GM12878 (cell line): Measurements from ENCODE around the gene SPATA16. TPM values are rescaled to one million over a fixed set of nuclear protein-coding genes. Genes with fewer than 3 reads are reported as not detected.

ENCODE experiments used
- ATAC-seq: fragments of 200-7000 bp; cut with Tn5 transposase; 3 replicates; pipeline ENCODE4 v1.9.1; 2020; ENCODE audit warnings: mild to moderate bottlenecking, moderate library complexity
- BruUV-seq: library from RNA; stranded (reverse); fragments of 400-500 nt; replicated peaks from 2 replicates; lab custom pipeline; 2021; lab: Mats Ljungman, UMichigan
- CTCF ChIA-PET: fragments of 300-600 bp; sonication (Branson Sonifier 250); formaldehyde crosslinking; extraction: SDS; loops from one replicate; lab custom pipeline; 2021; ENCODE audit warnings: inconsistent platforms; lab: Yijun Ruan, JAX
- POLR2A ChIA-PET: fragments of 350-600 bp; formaldehyde crosslinking; extraction: SDS; loops from one replicate; lab custom pipeline; 2021; ENCODE audit warnings: inconsistent platforms; lab: Charles Lee
- RAD21 ChIA-PET: fragments of 300-600 bp; sonication (Branson Sonifier 250); formaldehyde crosslinking; loops from one replicate; lab custom pipeline; 2023; ENCODE audit warnings: antibody characterized with exemption; ENCODE audit not compliant: unreplicated experiment; lab: Charles Lee
- SMC1A ChIA-PET: fragments of 300-600 bp; sonication (Branson Sonifier 250); formaldehyde crosslinking; loops from one replicate; lab custom pipeline; 2023; ENCODE audit not compliant: unreplicated experiment, uncharacterized antibody; lab: Charles Lee
- DNase-seq: peaks from one replicate; pipeline ENCODE4 v3.0.0-alpha.2; 2011; ENCODE audit warnings: low read depth, low spot score
- FAIRE-seq: peaks from 3 replicates; lab custom pipeline; 2011; peaks lifted over from hg19 to GRCh38; lab: Jason Lieb, UNC
- H2AFZ ChIP-seq: 2 replicates; pipeline ENCODE4 v1.6.0; 2011; ENCODE audit warnings: low read depth, low read length, control low read depth; ENCODE audit not compliant: control insufficient read depth
- H3K27ac ChIP-seq: 2 replicates; pipeline ENCODE4 v1.5.1; 2011; ENCODE audit warnings: control low read depth; ENCODE audit not compliant: control insufficient read depth, insufficient read depth
- H3K27me3 ChIP-seq, 2 experiments: replicated peaks in 1 of 2; 2 replicates each; pipeline versions ENCODE4 v1.6.0 to v1.6.1; 2011; ENCODE audit warnings: low read length in 1 of 2; ENCODE audit not compliant: control insufficient read depth in 2 of 2, insufficient read depth in 2 of 2
- H3K36me3 ChIP-seq, 2 experiments: 2 replicates each; pipeline ENCODE4 v1.5.1; 2011; ENCODE audit warnings: low read length in 1 of 2; ENCODE audit not compliant: control insufficient read depth in 2 of 2, insufficient read depth in 2 of 2
- H3K4me1 ChIP-seq: 2 replicates; pipeline ENCODE4 v1.6.1; 2011; ENCODE audit warnings: mild to moderate bottlenecking, low read length, moderate library complexity, mixed read lengths; ENCODE audit not compliant: control insufficient read depth, insufficient read depth
- H3K4me2 ChIP-seq: 2 replicates; pipeline ENCODE4 v1.6.0; 2011; ENCODE audit warnings: control low read depth; ENCODE audit not compliant: control insufficient read depth, insufficient read depth
- H3K4me3 ChIP-seq: fragments of 200-600 bp; sonication (generic); 2 replicates; pipeline ENCODE4 v1.5.1; 2016
- H3K79me2 ChIP-seq: 2 replicates; pipeline ENCODE4 v1.6.0; 2011; ENCODE audit warnings: low read length; ENCODE audit not compliant: control insufficient read depth, insufficient read depth
- H3K9ac ChIP-seq: 2 replicates; pipeline ENCODE4 v1.8.0; 2011; ENCODE audit warnings: low read length, control low read depth, mixed read lengths; ENCODE audit not compliant: control insufficient read depth, insufficient read depth
- H3K9me3 ChIP-seq: replicated peaks from 3 replicates; pipeline ENCODE4 v1.5.1; 2011; ENCODE audit warnings: mild to moderate bottlenecking, low read length; ENCODE audit not compliant: control insufficient read depth, insufficient read depth
- H4K20me1 ChIP-seq: 2 replicates; pipeline ENCODE4 v1.6.0; 2011; ENCODE audit not compliant: control insufficient read depth, insufficient read depth
- BRCA1 ChIP-seq: IDR thresholded peaks from 2 replicates; pipeline ENCODE4 v1.6.1; 2011; ENCODE audit warnings: low read depth, low read length, improper control_type of control experiment
- HCFC1 ChIP-seq: fragments of 150-350 bp; IDR thresholded peaks from 2 replicates; pipeline ENCODE4 v1.6.1; 2014; ENCODE audit warnings: low read length
- IRF5 ChIP-seq: fragments of 450-650 bp; IDR thresholded peaks from 2 replicates; pipeline ENCODE4 v1.6.1; 2017; ENCODE audit warnings: borderline replicate concordance
- KAT2A ChIP-seq: conservative IDR thresholded peaks from 2 replicates; pipeline ENCODE4 v1.6.1; 2011; ENCODE audit warnings: low read depth, low read length; ENCODE audit not compliant: control insufficient read depth
- MYB ChIP-seq: fragments of 150-350 bp; IDR thresholded peaks from 2 replicates; pipeline ENCODE4 v1.6.1; 2014; ENCODE audit warnings: mild to moderate bottlenecking, low read depth, low read length, borderline replicate concordance
- POLR2AphosphoS5 ChIP-seq: IDR thresholded peaks from 2 replicates; pipeline ENCODE4 v1.6.1; 2011; ENCODE audit warnings: mild to moderate bottlenecking, low read length, inconsistent platforms
- RAD21 ChIP-seq: IDR thresholded peaks from 2 replicates; pipeline ENCODE4 v1.6.1; 2011; ENCODE audit warnings: mild to moderate bottlenecking, low read depth, low read length, moderate library complexity; ENCODE audit not compliant: insufficient read depth
- SMARCA5 ChIP-seq: fragments of 450-650 bp; IDR thresholded peaks from 2 replicates; pipeline ENCODE4 v1.6.1; 2017; ENCODE audit warnings: mild to moderate bottlenecking
- SRF ChIP-seq, 2 experiments: IDR thresholded peaks; 2 replicates each; pipeline ENCODE4 v1.6.1; 2011; ENCODE audit warnings: low read depth in 2 of 2, low read length in 2 of 2, mild to moderate bottlenecking in 1 of 2, moderate library complexity in 1 of 2
- TBL1XR1 ChIP-seq: IDR thresholded peaks from 2 replicates; pipeline ENCODE4 v1.6.1; 2012; ENCODE audit warnings: low read depth, low read length, improper control_type of control experiment
- YY1 ChIP-seq: IDR thresholded peaks from 2 replicates; pipeline ENCODE4 v1.6.1; 2011; ENCODE audit warnings: low read depth, mild to moderate bottlenecking, low read length
- ZNF622 ChIP-seq: fragments of 450-650 bp; IDR thresholded peaks from 2 replicates; pipeline ENCODE4 v1.6.1; 2017; ENCODE audit warnings: mild to moderate bottlenecking, inconsistent platforms
- WGBS: methylation state at CpG from one replicate; pipeline ENCODE4 v1.1.6; 2016; ENCODE audit warnings: low lambda C conversion rate; ENCODE audit not compliant: insufficient replicate concordance, insufficient coverage; ENCODE audit errors: missing lambda C conversion rate; 5-methylcytosine and 5-hydroxymethylcytosine counted together
- in situ Hi-C: fragments of 300-500 bp; cut with MboI; formaldehyde crosslinking; loops from 9 replicates; pipeline ENCODE4 v1.14.3; 2018; ENCODE audit warnings: mixed read lengths
- intact Hi-C: fragments of 100-400 bp; cut with micrococcal nuclease; formaldehyde crosslinking; loops from one replicate; pipeline ENCODE4 v1.14.2; 2022; ENCODE audit not compliant: unreplicated experiment
- polyA plus RNA-seq, 11 experiments: library from polyadenylated mRNA; depleted of rRNA in 4 of 11; unstranded in 6 of 11; stranded (reverse) in 5 of 11; fragments of >200 nt; fragmentation: Nextera tagmentation in 4 of 11; fragmentation: Illumina TruSeq in 1 of 11; extraction: Ambion mirVana in 4 of 11; extraction: Trizol in 1 of 11; gene quantifications; 1 replicate in 1 of 11; 2 replicates in 10 of 11; pipeline versions ENCODE4 v1.2.1 to v1.2.3, GENCODE V29; 2011 to 2016; ENCODE audit warnings: inconsistent platforms in 2 of 11, missing spikeins in 2 of 11, low read depth in 1 of 11
- total RNA-seq, 4 experiments: library from RNA; depleted of rRNA in 3 of 4; stranded (reverse); fragments of >200 nt in 3 of 4; fragmentation: Illumina TruSeq in 1 of 4; extraction: Trizol in 1 of 4; gene quantifications; 2 replicates each; pipeline versions ENCODE4 v1.2.1 to v1.2.3, GENCODE V29; 2013 to 2021

SPATA16 gene
- total and polyA plus RNA-seq, 10 of the 15 experiments (the other 5 are each of a cell fraction or from before 2014, with no cell fraction given), result 0.04 TPM; not detected in 9

- no peak overlapping the region for H2AFZ ChIP-seq
- ATAC-seq, result no peak
- H3K79me2 ChIP-seq, result no peaks in the 10 kb centered on the region
- BruUV-seq, result no TSS peak
- TF ChIP-seq SRF (IDR thresholded peaks at IDR 0.05; ENCODE audit: low read depth in 2 of 2, low read length in 2 of 2) (no peak), POLR2AphosphoS5 (no peak), HCFC1 (no peak), YY1 (no peak), RAD21 (no peak), KAT2A (no peak), BRCA1 (no peak), TBL1XR1 (no peak)
- no peaks in the 10 kb centered on the region for H4K20me1 ChIP-seq
- H3K36me3 ChIP-seq, result no peaks in the 10 kb centered on the region
- no peak overlapping the region for H3K27ac ChIP-seq
- ChIA-PET RAD21 (no interaction called here), POLR2A (no interaction called here), SMC1A (interaction anchor here (0.6 to 1.1 kb wide), 2 partner anchors 47 to 643 kb away, joined by 3 read pairs; no protein-coding TSS in a partner anchor), CTCF (no interaction called here)
- no peaks in the 10 kb centered on the region for H3K4me1 ChIP-seq
- FAIRE-seq, result no peak
- 31% methylated on average over 3 of the region's 3 CpGs for WGBS
- intact Hi-C loops, result no loop called here
- in situ Hi-C loops, result no loop called here
- H3K4me3 ChIP-seq, result no peak overlapping the region
- no peak overlapping the region for H3K9ac ChIP-seq
- no peak for DNase-seq
- no peaks in the 10 kb centered on the region for H3K27me3 ChIP-seq
- H3K9me3 ChIP-seq, result no peaks in the 10 kb centered on the region
- H3K4me2 ChIP-seq, result no peak overlapping the region
These were observed 264.7 kb downstream of the SPATA16 start for GRCh38 chr3:172876297-172876696.

- TF ChIP-seq MYB (no peak), SMARCA5 (no peak), ZNF622 (no peak), IRF5 (no peak)
- Histone ChIP-seq H3K4me3 (no peak overlapping the region), H4K20me1 (no peaks in the 10 kb centered on the region), H3K27ac (no peak overlapping the region), H3K9me3 (no peaks in the 10 kb centered on the region), H3K79me2 (no peaks in the 10 kb centered on the region), H3K4me2 (no peak overlapping the region), H3K4me1 (no peaks in the 10 kb centered on the region), H3K9ac (no peak overlapping the region), H3K27me3 (no peaks in the 10 kb centered on the region), H2AFZ (no peak overlapping the region), H3K36me3 (no peaks in the 10 kb centered on the region)
- intact Hi-C loops (no loop called here), in situ Hi-C loops (no loop called here)
- CTCF ChIA-PET, result no interaction called here
- POLR2A ChIA-PET, result no interaction called here
- RAD21 ChIA-PET, result no interaction called here
- FAIRE-seq, result no peak
- ATAC-seq, result no peak
- no TSS peak for BruUV-seq
- WGBS, result 0% methylated on average over 1 of the region's 1 CpG
- SMC1A ChIA-PET, result interaction anchor here (1.1 to 1.6 kb wide), 2 partner anchors 12 to 48 kb away, joined by 3 read pairs; no protein-coding TSS in a partner anchor
- no peak for DNase-seq
These were observed 266.0 kb downstream of the SPATA16 start for GRCh38 chr3:172875039-172875438.
